Kidney epithelial cell (primary cell): ENCODE measurements around the gene THEMIS. TPM values are rescaled to one million over a fixed set of nuclear protein-coding genes. Genes with fewer than 3 reads are reported as not detected.

Experiments
- DNase-seq: peaks from one replicate; pipeline ENCODE4 v3.0.0-alpha.2; 2010; ENCODE audit warnings: low read depth
- H3K27me3 ChIP-seq: 2 replicates; pipeline ENCODE4 v1.6.0; 2011; ENCODE audit warnings: low read length; ENCODE audit not compliant: control insufficient read depth, insufficient read depth
- H3K36me3 ChIP-seq: 2 replicates; pipeline ENCODE4 v1.5.1; 2011; ENCODE audit warnings: low read length; ENCODE audit not compliant: control insufficient read depth, insufficient read depth
- H3K4me3 ChIP-seq: 2 replicates; pipeline ENCODE4 v1.5.1; 2011; ENCODE audit warnings: low read depth, mild to moderate bottlenecking, control low read depth, low read length
- CTCF ChIP-seq: IDR thresholded peaks from 2 replicates; pipeline ENCODE4 v1.5.1; 2011; ENCODE audit warnings: mild to moderate bottlenecking, moderate library complexity, low read length, control low read depth, inconsistent platforms; ENCODE audit not compliant: insufficient read depth, poor library complexity, severe bottlenecking
- total RNA-seq: library from RNA; depleted of rRNA; stranded (reverse); fragments of >200 nt; gene quantifications from 2 replicates; pipeline ENCODE4 v1.2.3, GENCODE V29; 2015

THEMIS gene
- total RNA-seq, 1 donor from 2014 or later, result not detected

GRCh38 chr6:127794405-127794804 is 106.5 kb downstream of the THEMIS start:
- DNase-seq, result no peak
- Histone ChIP-seq H3K27me3 (no peaks in the 10 kb centered on the region), H3K4me3 (no peak overlapping the region), H3K36me3 (no peaks in the 10 kb centered on the region)
- no peak for TF ChIP-seq CTCF

DNA sequence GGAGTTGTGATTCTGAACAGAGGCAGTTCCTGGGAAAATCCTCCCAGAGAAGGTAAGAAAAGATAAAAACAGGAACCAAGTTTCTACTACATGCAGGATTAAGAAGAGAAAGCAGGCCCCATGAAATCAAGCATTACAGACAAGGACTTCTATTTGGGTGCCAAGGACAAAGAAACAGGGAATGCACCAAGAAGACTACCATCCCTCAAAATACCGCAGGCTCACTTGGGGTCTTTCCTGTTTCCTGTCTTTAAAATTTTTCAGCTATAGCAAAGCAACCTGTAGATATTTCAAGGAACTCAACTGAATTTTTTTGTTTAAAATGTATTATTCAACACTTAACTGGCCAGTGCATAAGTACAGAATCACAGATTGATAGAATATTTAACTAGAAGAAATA is 107.5 kb downstream of the THEMIS start:
- TF ChIP-seq CTCF, result no peak
- Histone ChIP-seq H3K27me3 (no peaks in the 10 kb centered on the region), H3K4me3 (no peak overlapping the region), H3K36me3 (no peaks in the 10 kb centered on the region)
- DNase-seq, result no peak

DNA sequence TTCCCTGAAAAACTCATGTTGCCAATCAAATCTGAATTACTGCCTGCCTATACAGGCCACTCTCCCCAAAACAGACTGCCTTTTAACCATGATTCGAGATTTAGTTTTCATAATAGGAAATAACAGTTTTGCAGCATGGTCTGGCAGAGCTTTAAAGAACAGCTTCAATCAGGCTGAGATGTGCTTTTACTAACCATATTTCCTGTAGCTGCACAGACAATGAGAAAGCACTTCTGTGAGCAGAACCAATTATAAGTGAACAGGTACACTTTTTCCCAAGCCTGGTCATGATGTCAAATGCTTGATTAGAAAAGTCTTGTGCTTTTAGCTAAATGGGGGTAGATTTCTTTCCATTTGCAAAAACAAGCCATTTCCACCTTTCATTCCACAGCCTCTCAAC is 108.2 kb downstream of the THEMIS start:
- H3K36me3 ChIP-seq, result no peaks in the 10 kb centered on the region
- TF ChIP-seq CTCF, result no peak
- no peak overlapping the region for H3K4me3 ChIP-seq
- H3K27me3 ChIP-seq, result no peaks in the 10 kb centered on the region
- DNase-seq, result no peak

DNA sequence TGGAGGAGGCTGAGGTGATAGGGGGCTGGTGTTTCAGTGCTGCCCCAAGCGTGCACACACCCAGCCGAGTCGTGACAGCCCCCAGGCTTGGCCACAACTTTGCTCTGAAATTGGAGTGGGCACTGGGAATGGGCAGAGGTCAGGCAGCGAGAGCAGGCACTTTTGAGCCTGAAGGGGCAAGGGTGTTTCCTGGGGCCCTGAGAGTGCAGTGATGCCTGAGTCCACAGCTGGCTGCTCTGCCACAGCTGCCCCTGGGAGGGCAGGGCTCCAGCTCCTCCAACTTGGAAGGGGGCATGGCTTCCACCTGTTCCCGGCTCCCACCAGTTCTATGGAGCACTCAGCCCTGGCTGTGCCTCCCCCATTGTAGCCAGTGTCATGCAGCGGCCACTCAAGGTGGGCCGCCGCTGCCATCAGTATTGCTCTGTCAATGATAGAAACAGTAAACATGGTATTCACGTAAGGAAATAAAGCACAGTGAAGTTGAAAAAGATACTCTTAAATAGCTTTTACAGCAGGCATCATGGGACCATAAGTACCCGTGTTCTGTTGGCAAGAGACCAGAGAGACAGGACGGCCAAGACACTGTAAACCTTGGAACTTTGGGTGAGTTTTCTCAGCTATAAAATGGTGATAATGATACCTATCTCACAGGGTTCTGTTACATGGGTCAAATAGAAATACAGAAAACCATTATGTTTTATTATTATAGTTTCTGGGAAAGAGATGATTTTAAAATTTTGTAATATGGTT is 108.9 kb downstream of the THEMIS start:
- no peak for DNase-seq
- no peak for TF ChIP-seq CTCF
- H3K4me3 ChIP-seq, result no peak overlapping the region
- no peaks in the 10 kb centered on the region for H3K27me3 ChIP-seq
- no peaks in the 10 kb centered on the region for H3K36me3 ChIP-seq

GRCh38 chr6:127790571-127790970 is 110.3 kb downstream of the THEMIS start:
- H3K36me3 ChIP-seq, result no peaks in the 10 kb centered on the region
- H3K4me3 ChIP-seq, result no peak overlapping the region
- no peak for TF ChIP-seq CTCF
- H3K27me3 ChIP-seq, result no peaks in the 10 kb centered on the region
- no peak for DNase-seq

- Histone ChIP-seq H3K27me3 (no peaks in the 10 kb centered on the region), H3K4me3 (no peak overlapping the region)
- TF ChIP-seq CTCF, result no peak
These were observed 114.7 kb downstream of the THEMIS start for GRCh38 chr6:127786109-127786508.

More at GRCh38 chr6:127786109-127786508, 114.7 kb downstream of the THEMIS start:
- DNase-seq, result no peak
- H3K36me3 ChIP-seq, result no peaks in the 10 kb centered on the region
